ENCODE data around the gene TPCN2. TPM values are rescaled to one million over a fixed set of nuclear protein-coding genes. Genes with fewer than 3 reads are reported as not detected.
A peak's percentile ranks its signal among the peaks of the same experiment; 100 is the strongest.

The TPCN2 gene
- total and polyA plus RNA-seq, 9 of the 15 experiments (the other 6 are each of a cell fraction or from before 2014, with no cell fraction given), result 0.66 to 10.2 (median 4.6) TPM

GRCh38 chr11:69066122-69067112 lies 17.7 kb downstream of the TPCN2 start:
- peak; percentile 36; the same call in 2 of the 3 replicates for ATAC-seq

More at GRCh38 chr11:69066122-69067112, 17.7 kb downstream of the TPCN2 start:
- Histone ChIP-seq H3K4me3 (no peak overlapping the region), H3K36me3 (ENCODE audit: control insufficient read depth, insufficient read depth, low read length) (no peaks in the 10 kb centered on the region), H2AFZ (ENCODE audit: low read depth, low read length) (no peak overlapping the region), H3K27me3 (ENCODE audit: control insufficient read depth in 2 of 2, insufficient read depth in 2 of 2, low read length in 2 of 2) (no peaks in the 10 kb centered on the region), H3K27ac (ENCODE audit: extremely low read depth, low read depth, low read length) (no peak overlapping the region), H3K4me1 (replicated peaks in 1 of 2; ENCODE audit: control insufficient read depth in 2 of 2, insufficient read depth in 2 of 2, low read length in 2 of 2) (peaks cover 0 to 38% of the 10 kb centered on the region in 2 experiments; a peak in 2 of 5 replicates), H3K9me1 (ENCODE audit: control insufficient read depth, insufficient read depth, low read length) (no peaks in the 10 kb centered on the region), H3K4me2 (ENCODE audit: insufficient read depth, low read length) (no peak overlapping the region), H4K20me1 (replicated peaks; ENCODE audit: control insufficient read depth, insufficient read depth, low read length) (no peaks in the 10 kb centered on the region), H3K9me3 (replicated peaks; ENCODE audit: control insufficient read depth, insufficient read depth, low read depth, low read length) (no peaks in the 10 kb centered on the region), H3K9ac (ENCODE audit: insufficient read depth in 1 of 2, low read depth in 2 of 2, low read length in 2 of 2) (no peak overlapping the region; a peak in 1 of 4 replicates), H3K79me2 (ENCODE audit: control insufficient read depth, insufficient read depth, low read length) (no peaks in the 10 kb centered on the region)
- no TSS peak for BruUV-seq (replicated peaks)
- POLR2A ChIA-PET, result interaction anchor here (0.6 to 0.7 kb wide), 2 partner anchors 14 to 312 kb away, joined by 3 read pairs; no protein-coding TSS in a partner anchor
- CTCF ChIA-PET (ENCODE audit: low intra/inter-chr PET ratio), result no interaction called here
- WGBS (ENCODE audit: insufficient coverage, low coverage, missing lambda C conversion rate), result 67% methylated on average over 20 of the region's 30 CpGs
- in situ Hi-C loops (cut with MboI) (no loop called here), intact Hi-C loops (cut with micrococcal nuclease) (no loop called here)
- TF ChIP-seq FIP1L1 (IDR thresholded peaks at IDR 0.05; ENCODE audit: low read depth, low read length, poor library complexity, severe bottlenecking) (no peak), ZNF609 (CRISPR knock-in tag; IDR thresholded peaks at IDR 0.05; ENCODE audit: borderline replicate concordance) (no peak), ZBTB1 (CRISPR knock-in tag; IDR thresholded peaks at IDR 0.05; ENCODE audit: borderline replicate concordance, low read depth) (no peak), TAF15 (IDR thresholded peaks at IDR 0.05; ENCODE audit: low read depth, low read length) (no peak), ATF7 (IDR thresholded peaks at IDR 0.05) (no peak), ZNF124 (CRISPR knock-in tag; IDR thresholded peaks at IDR 0.05) (no peak), ZNF740 (CRISPR knock-in tag; IDR thresholded peaks at IDR 0.05) (no peak), ZNF740 (tag; IDR thresholded peaks at IDR 0.05) (no peak), BCOR (IDR thresholded peaks at IDR 0.05) (no peak), IFI16 (CRISPR knock-in tag; IDR thresholded peaks at IDR 0.05) (no peak), NFYB (IDR thresholded peaks at IDR 0.05; ENCODE audit: extremely low read depth, insufficient read length) (no peak), RBM15 (IDR thresholded peaks at IDR 0.05; ENCODE audit: insufficient read depth, low read length) (no peak), HES1 (IDR thresholded peaks at IDR 0.05; ENCODE audit: low read depth) (no peak), ZNF165 (CRISPR knock-in tag; IDR thresholded peaks at IDR 0.05; ENCODE audit: borderline replicate concordance) (no peak)
- FAIRE-seq (no peak), DNase-seq (ENCODE audit: extremely low read depth in 1 of 4, low spot score in 3 of 4) (no peak)

Data from K562 (cell line).